GM12878 (cell line): ENCODE data around the gene ZPBP. TPM values are rescaled to one million over a fixed set of nuclear protein-coding genes. Genes with fewer than 3 reads are reported as not detected.

ENCODE experiments used
- ATAC-seq: fragments of 200-7000 bp; cut with Tn5 transposase; 3 replicates; pipeline ENCODE4 v1.9.1; 2020; ENCODE audit warnings: mild to moderate bottlenecking, moderate library complexity
- BruUV-seq: library from RNA; stranded (reverse); fragments of 400-500 nt; replicated peaks from 2 replicates; lab custom pipeline; 2021; lab: Mats Ljungman, UMichigan
- CTCF ChIA-PET: fragments of 300-600 bp; sonication (Branson Sonifier 250); formaldehyde crosslinking; extraction: SDS; loops from one replicate; lab custom pipeline; 2021; ENCODE audit warnings: inconsistent platforms; lab: Yijun Ruan, JAX
- POLR2A ChIA-PET: fragments of 350-600 bp; formaldehyde crosslinking; extraction: SDS; loops from one replicate; lab custom pipeline; 2021; ENCODE audit warnings: inconsistent platforms; lab: Charles Lee
- RAD21 ChIA-PET: fragments of 300-600 bp; sonication (Branson Sonifier 250); formaldehyde crosslinking; loops from one replicate; lab custom pipeline; 2023; ENCODE audit warnings: antibody characterized with exemption; ENCODE audit not compliant: unreplicated experiment; lab: Charles Lee
- SMC1A ChIA-PET: fragments of 300-600 bp; sonication (Branson Sonifier 250); formaldehyde crosslinking; loops from one replicate; lab custom pipeline; 2023; ENCODE audit not compliant: unreplicated experiment, uncharacterized antibody; lab: Charles Lee
- DNase-seq: peaks from one replicate; pipeline ENCODE4 v3.0.0-alpha.2; 2011; ENCODE audit warnings: low read depth, low spot score
- FAIRE-seq: peaks from 3 replicates; lab custom pipeline; 2011; peaks lifted over from hg19 to GRCh38; lab: Jason Lieb, UNC
- H2AFZ ChIP-seq: 2 replicates; pipeline ENCODE4 v1.6.0; 2011; ENCODE audit warnings: low read depth, low read length, control low read depth; ENCODE audit not compliant: control insufficient read depth
- H3K27ac ChIP-seq: 2 replicates; pipeline ENCODE4 v1.5.1; 2011; ENCODE audit warnings: control low read depth; ENCODE audit not compliant: control insufficient read depth, insufficient read depth
- H3K27me3 ChIP-seq, 2 experiments: replicated peaks in 1 of 2; 2 replicates each; pipeline versions ENCODE4 v1.6.0 to v1.6.1; 2011; ENCODE audit warnings: low read length in 1 of 2; ENCODE audit not compliant: control insufficient read depth in 2 of 2, insufficient read depth in 2 of 2
- H3K36me3 ChIP-seq, 2 experiments: 2 replicates each; pipeline ENCODE4 v1.5.1; 2011; ENCODE audit warnings: low read length in 1 of 2; ENCODE audit not compliant: control insufficient read depth in 2 of 2, insufficient read depth in 2 of 2
- H3K4me1 ChIP-seq: 2 replicates; pipeline ENCODE4 v1.6.1; 2011; ENCODE audit warnings: mild to moderate bottlenecking, low read length, moderate library complexity, mixed read lengths; ENCODE audit not compliant: control insufficient read depth, insufficient read depth
- H3K4me2 ChIP-seq: 2 replicates; pipeline ENCODE4 v1.6.0; 2011; ENCODE audit warnings: control low read depth; ENCODE audit not compliant: control insufficient read depth, insufficient read depth
- H3K4me3 ChIP-seq: fragments of 200-600 bp; sonication (generic); 2 replicates; pipeline ENCODE4 v1.5.1; 2016
- H3K79me2 ChIP-seq: 2 replicates; pipeline ENCODE4 v1.6.0; 2011; ENCODE audit warnings: low read length; ENCODE audit not compliant: control insufficient read depth, insufficient read depth
- H3K9ac ChIP-seq: 2 replicates; pipeline ENCODE4 v1.8.0; 2011; ENCODE audit warnings: low read length, control low read depth, mixed read lengths; ENCODE audit not compliant: control insufficient read depth, insufficient read depth
- H3K9me3 ChIP-seq: replicated peaks from 3 replicates; pipeline ENCODE4 v1.5.1; 2011; ENCODE audit warnings: mild to moderate bottlenecking, low read length; ENCODE audit not compliant: control insufficient read depth, insufficient read depth
- H4K20me1 ChIP-seq: 2 replicates; pipeline ENCODE4 v1.6.0; 2011; ENCODE audit not compliant: control insufficient read depth, insufficient read depth
- GABPA ChIP-seq: IDR thresholded peaks from 2 replicates; pipeline ENCODE4 v1.6.1; 2014; ENCODE audit warnings: antibody characterized with exemption, low read depth, mild to moderate bottlenecking, inconsistent platforms
- HDAC2 ChIP-seq: fragments of 200-600 bp; sonication (generic); IDR thresholded peaks from 2 replicates; pipeline ENCODE4 v1.6.1; 2017
- KLF5 ChIP-seq: fragments of 450-650 bp; IDR thresholded peaks from 2 replicates; pipeline ENCODE4 v1.6.1; 2014; ENCODE audit warnings: mild to moderate bottlenecking; ENCODE audit not compliant: partially characterized antibody
- POLR2AphosphoS5 ChIP-seq: IDR thresholded peaks from 2 replicates; pipeline ENCODE4 v1.6.1; 2011; ENCODE audit warnings: mild to moderate bottlenecking, low read length, inconsistent platforms
- RB1 ChIP-seq: fragments of 450-650 bp; formaldehyde crosslinking; IDR thresholded peaks from 2 replicates; pipeline ENCODE4 v1.6.1; 2017; ENCODE audit warnings: mild to moderate bottlenecking, borderline replicate concordance
- TCF3 ChIP-seq: IDR thresholded peaks from 2 replicates; pipeline ENCODE4 v1.6.1; 2012; ENCODE audit warnings: low read depth, mild to moderate bottlenecking, low read length, borderline replicate concordance; ENCODE audit not compliant: insufficient read depth
- USF1 ChIP-seq: IDR thresholded peaks from 2 replicates; pipeline ENCODE4 v1.6.1; 2011; ENCODE audit warnings: borderline replicate concordance, low read depth, mild to moderate bottlenecking, moderate library complexity, mixed read lengths, low read length; ENCODE audit not compliant: insufficient read depth; ENCODE audit errors: extremely low read length
- WGBS: methylation state at CpG from one replicate; pipeline ENCODE4 v1.1.6; 2016; ENCODE audit warnings: low lambda C conversion rate; ENCODE audit not compliant: insufficient replicate concordance, insufficient coverage; ENCODE audit errors: missing lambda C conversion rate; 5-methylcytosine and 5-hydroxymethylcytosine counted together
- in situ Hi-C: fragments of 300-500 bp; cut with MboI; formaldehyde crosslinking; loops from 9 replicates; pipeline ENCODE4 v1.14.3; 2018; ENCODE audit warnings: mixed read lengths
- intact Hi-C: fragments of 100-400 bp; cut with micrococcal nuclease; formaldehyde crosslinking; loops from one replicate; pipeline ENCODE4 v1.14.2; 2022; ENCODE audit not compliant: unreplicated experiment
- polyA plus RNA-seq, 11 experiments: library from polyadenylated mRNA; depleted of rRNA in 4 of 11; unstranded in 6 of 11; stranded (reverse) in 5 of 11; fragments of >200 nt; fragmentation: Nextera tagmentation in 4 of 11; fragmentation: Illumina TruSeq in 1 of 11; extraction: Ambion mirVana in 4 of 11; extraction: Trizol in 1 of 11; gene quantifications; 1 replicate in 1 of 11; 2 replicates in 10 of 11; pipeline versions ENCODE4 v1.2.1 to v1.2.3, GENCODE V29; 2011 to 2016; ENCODE audit warnings: inconsistent platforms in 2 of 11, missing spikeins in 2 of 11, low read depth in 1 of 11
- total RNA-seq, 4 experiments: library from RNA; depleted of rRNA in 3 of 4; stranded (reverse); fragments of >200 nt in 3 of 4; fragmentation: Illumina TruSeq in 1 of 4; extraction: Trizol in 1 of 4; gene quantifications; 2 replicates each; pipeline versions ENCODE4 v1.2.1 to v1.2.3, GENCODE V29; 2013 to 2021
- TF ChIP-seq, protein P1 (sequence below): fragments of 450-650 bp; IDR thresholded peaks from 2 replicates; pipeline ENCODE4 v1.6.1; 2017; ENCODE audit warnings: low read depth, mild to moderate bottlenecking, moderate library complexity

Gene ZPBP
- total and polyA plus RNA-seq, 10 of the 15 experiments (the other 5 are each of a cell fraction or from before 2014, with no cell fraction given): not detected

- H3K4me1 ChIP-seq: peaks cover 6% of the 10 kb centered on the region
- BruUV-seq: no TSS peak
- H3K79me2 ChIP-seq: no peaks in the 10 kb centered on the region
- H3K4me3 ChIP-seq: no peak overlapping the region
- TF ChIP-seq HDAC2 (no peak), TCF3 (no peak), GABPA (no peak), KLF5 (no peak), RB1 (no peak), USF1 (no peak), POLR2AphosphoS5 (no peak)
- TF ChIP-seq, protein P1, sequence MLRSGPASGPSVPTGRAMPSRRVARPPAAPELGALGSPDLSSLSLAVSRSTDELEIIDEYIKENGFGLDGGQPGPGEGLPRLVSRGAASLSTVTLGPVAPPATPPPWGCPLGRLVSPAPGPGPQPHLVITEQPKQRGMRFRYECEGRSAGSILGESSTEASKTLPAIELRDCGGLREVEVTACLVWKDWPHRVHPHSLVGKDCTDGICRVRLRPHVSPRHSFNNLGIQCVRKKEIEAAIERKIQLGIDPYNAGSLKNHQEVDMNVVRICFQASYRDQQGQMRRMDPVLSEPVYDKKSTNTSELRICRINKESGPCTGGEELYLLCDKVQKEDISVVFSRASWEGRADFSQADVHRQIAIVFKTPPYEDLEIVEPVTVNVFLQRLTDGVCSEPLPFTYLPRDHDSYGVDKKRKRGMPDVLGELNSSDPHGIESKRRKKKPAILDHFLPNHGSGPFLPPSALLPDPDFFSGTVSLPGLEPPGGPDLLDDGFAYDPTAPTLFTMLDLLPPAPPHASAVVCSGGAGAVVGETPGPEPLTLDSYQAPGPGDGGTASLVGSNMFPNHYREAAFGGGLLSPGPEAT: no peak
- POLR2A ChIA-PET: no interaction called here
- no peak overlapping the region for H3K9ac ChIP-seq
- RAD21 ChIA-PET: interaction anchor here (1.8 to 9.9 kb wide), 2 partner anchors 130 to 278 kb away, joined by 5 to 126 read pairs; no protein-coding TSS in a partner anchor
- intact Hi-C loops (no loop called here), in situ Hi-C loops (no loop called here)
- H3K4me2 ChIP-seq: no peak overlapping the region
- SMC1A ChIA-PET: interaction anchor here (1.4 to 10.7 kb wide), 2 partner anchors 22 to 63 kb away, joined by 6 to 160 read pairs; no protein-coding TSS in a partner anchor
- H3K27me3 ChIP-seq: no peaks in the 10 kb centered on the region; a peak in 1 of 4 replicates
- FAIRE-seq (no peak), ATAC-seq (no peak), DNase-seq (no peak)
- no peaks in the 10 kb centered on the region for H3K36me3 ChIP-seq
- H4K20me1 ChIP-seq: no peaks in the 10 kb centered on the region
- H3K27ac ChIP-seq: no peak overlapping the region
- no peaks in the 10 kb centered on the region for H3K9me3 ChIP-seq
- H2AFZ ChIP-seq: no peak overlapping the region
- 48% methylated on average over 5 of the region's 5 CpGs for WGBS
- CTCF ChIA-PET: interaction anchor here (1.0 to 12.3 kb wide), 6 partner anchors 21 to 329 kb away, joined by 3 to 183 read pairs (median 5); partner anchors contain the start of gene ZPBP
Observed at GRCh38 chr7:50140688-50141087, 47.6 kb upstream of the ZPBP start.
